HTERT RPE-1 (cell line): ENCODE results near the gene HOXB2.

Experiments
- in situ Hi-C: fragments of 300-500 bp; cut with MboI; formaldehyde crosslinking; loops from 4 replicates; pipeline ENCODE4 v1.14.3; 2020; ENCODE audit warnings: low sequenced_read_pairs

HOXB2 gene

DNA sequence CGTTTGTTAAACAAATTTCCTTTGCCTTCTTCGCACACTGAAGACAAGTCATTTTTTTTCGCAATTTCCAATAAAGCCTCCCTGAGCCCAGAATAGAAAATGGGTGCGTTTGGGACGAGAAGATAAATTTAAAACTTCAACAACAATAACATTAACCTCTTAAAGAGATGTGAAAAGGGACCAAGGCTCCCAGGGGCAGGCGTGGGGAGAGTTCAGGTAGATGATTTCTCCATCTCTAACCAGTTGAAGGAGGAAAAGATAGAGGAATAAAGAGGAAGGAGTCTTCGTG, 34.5 kb upstream of the HOXB2 start:
- in situ Hi-C loops: no loop called here

DNA sequence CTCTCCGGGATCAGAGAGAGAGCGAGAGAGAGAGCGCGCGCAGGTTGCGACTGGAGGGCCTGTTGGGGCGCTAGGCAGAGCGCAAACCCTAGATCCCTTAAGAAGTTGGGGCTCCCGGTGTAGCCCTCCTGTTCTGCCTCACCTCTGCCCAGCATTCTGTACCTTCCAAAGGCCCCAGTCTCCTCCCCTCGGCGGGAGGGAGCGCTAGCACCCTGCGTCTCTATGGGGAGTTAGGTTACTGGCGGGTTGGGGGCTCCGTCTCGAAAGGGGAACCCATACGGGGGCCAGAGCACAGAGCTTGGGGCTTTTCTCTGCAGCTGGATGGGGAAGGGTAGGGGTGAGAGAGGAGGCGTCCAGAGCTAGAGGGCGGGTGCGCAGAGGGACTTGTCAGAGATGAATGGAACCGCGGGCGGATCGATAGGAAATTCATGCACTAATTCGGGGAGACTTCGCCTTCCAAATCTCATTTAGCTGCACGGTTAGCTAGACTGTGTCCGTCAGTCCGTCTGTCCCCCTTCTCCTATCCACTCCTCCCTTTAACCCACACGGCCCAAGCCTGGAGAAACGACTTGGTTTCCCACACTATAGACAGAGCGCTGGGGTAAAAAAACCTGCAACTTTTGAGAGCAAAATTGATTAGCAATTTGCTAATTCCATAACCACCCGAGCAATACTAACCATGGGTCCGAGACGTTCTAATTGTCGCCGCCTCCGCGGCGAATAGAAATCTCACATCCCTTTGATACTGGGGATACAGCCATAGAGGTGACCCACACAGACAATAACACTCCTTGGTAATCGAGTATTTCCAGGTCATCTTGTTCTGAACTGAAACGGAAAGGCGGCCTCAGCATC, 33.9 kb upstream of the HOXB2 start:
- in situ Hi-C loops: no loop called here

DNA sequence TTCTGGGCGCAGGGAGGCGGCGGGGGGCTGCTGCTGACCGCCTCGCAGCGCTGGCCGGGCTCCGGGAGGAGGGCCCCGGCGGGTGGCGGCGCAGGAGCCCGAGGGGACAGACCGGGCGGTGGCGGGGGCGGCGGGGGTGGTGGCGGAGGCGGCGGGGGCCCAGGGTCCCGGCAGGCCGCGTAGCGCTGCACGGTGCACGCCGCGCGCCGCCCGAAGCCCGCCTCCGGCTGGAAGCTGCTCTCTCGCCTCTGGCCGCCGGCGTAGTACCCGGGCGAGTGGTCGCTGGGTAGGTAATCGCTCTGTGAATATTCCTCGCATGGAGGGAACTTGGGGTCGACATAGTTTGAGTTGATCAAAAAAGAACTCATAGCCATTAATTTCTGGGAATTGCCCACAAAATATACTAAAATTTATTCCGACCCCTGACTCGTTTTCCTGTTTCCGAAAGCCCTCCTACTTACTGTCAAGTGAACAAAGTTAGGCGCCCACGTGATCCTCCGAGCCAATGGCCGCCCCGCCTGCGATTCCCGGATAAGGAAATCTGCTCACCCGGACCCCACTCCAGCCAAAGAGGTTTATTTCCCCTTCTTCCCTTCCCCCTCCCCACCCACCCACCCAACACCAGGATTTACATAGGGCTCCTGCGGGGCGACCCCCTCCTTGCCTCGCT, 33.2 kb upstream of the HOXB2 start, which contains the start of gene HOXB4:
Gene HOXB4 (minus strand): TSS at position 405 of the 670 bp plus-strand sequence. CDS start 31 bp downstream, at position 374.
- in situ Hi-C loops: no loop called here

DNA sequence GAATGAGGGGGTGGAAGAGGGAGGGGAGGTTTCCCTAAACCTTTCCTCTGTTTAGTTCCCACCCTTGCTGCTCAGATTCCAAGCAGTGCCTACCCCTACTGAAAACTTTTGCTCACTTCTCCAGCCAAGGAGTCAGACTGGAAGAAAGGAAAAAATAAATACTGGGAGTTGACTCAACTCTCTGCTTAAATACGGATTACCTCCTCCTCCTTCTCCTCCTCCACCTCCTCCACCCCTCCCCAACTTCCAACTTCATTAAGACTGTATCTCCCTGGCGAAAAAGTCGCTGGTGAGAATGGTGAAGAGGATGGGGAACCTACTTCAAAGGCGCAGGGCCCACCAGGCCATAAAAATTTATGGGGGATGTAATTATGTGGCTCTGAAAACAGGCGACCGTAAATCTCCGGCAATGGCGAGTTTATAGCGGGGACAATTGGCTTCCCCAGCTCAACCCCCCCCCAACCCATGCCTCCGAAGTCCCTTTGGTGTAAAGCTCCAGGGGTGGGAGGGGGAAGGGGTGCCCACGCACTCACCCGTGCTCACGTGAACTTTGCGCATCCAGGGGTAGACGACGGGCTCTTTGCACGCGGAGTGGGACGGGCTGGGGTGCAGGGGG, 32.5 kb upstream of the HOXB2 start:
- in situ Hi-C loops: no loop called here

- in situ Hi-C loops: no loop called here
Observed at GRCh38 chr17:48576479-48577309, 31.8 kb upstream of the HOXB2 start.

GRCh38 chr17:48575673-48576478, 31.0 kb upstream of the HOXB2 start:
- in situ Hi-C loops: no loop called here

- in situ Hi-C loops: no loop called here
Observed at GRCh38 chr17:48575066-48575582, 30.2 kb upstream of the HOXB2 start.

- in situ Hi-C loops: no loop called here
Observed at GRCh38 chr17:48574505-48575065, 29.7 kb upstream of the HOXB2 start.

GRCh38 chr17:48571826-48572417, 27.0 kb upstream of the HOXB2 start:
- in situ Hi-C loops: no loop called here

GRCh38 chr17:48571024-48571818, 26.3 kb upstream of the HOXB2 start:
- in situ Hi-C loops: no loop called here

DNA sequence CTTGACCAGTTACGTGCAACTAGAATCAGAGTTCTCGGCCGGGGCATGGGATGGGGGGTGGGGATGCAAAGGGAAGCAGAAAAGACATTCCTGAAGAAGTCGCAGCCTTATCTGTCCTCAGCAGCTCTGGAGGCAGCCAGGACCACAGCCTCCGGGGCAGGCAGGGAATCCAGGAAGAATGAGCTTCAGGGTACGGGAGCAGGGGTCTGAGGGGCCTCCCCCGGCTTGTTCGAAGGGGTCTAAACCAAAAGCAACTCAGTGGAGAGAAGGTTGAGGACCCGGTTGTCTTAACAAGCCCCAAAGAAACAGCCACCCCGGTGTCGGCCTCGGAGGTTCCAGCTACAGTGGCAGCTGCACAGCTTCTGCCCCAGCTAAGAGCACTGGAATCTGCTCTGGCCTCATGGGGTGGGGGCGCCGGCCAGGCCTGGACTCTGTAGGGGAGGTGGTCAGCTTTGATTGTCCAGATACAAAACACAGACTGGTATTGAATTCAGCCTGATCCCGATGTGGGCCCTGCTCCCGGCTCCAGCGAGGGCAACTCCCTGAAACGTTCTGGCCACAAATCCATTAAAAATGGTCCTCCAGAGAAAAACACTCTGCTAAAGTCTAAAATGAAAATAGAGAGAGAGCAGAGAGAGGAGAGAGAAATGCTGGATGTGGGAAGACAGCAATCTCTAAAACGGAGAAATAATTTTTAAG, 25.6 kb upstream of the HOXB2 start:
- in situ Hi-C loops: no loop called here

DNA sequence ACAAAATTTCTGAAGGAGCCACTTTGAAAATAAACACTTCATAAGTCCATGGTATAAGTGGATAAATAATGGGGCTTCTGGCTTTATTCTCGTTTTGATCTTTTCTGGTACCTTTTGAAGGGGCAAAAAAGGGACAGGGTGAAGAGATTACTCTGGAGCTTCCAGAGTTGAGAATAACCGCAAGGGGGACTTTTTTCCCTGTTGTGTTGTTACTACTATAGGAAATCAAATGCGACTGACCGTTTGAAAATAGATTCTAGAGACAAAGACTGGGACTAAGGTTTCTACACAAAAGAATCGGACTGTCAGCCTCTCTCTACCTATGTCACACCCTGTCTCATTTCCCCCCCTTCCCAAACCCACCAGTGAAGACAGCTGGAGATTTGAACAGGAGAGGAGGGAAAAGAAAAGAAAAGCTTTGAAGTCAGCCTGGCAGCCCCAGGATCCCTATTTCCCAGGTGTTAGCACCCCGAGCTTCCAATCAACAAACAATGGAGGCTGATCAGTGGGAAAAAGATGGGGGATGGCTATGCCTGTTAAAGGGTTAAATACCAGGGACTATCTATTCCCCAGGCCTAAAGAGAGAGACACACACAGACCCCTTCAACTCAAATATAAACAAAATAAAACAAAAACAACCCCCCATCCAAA, 24.9 kb upstream of the HOXB2 start:
- in situ Hi-C loops: no loop called here

DNA sequence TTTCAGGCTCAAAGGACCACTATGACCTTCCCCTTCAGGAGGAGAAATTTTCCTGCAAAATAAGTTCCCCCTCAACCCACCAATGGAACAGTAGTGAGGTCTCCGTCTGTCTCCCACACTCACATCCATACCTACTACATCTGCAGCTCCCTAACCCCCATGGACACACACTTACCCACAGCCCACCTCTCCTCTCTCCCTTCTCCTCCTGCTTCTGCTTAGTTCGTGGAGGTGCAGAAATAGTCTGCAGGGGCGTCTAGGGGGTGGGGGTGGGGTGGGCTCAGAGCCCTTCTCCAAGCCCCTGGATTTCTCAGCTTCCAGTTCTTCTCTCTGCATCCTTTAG, 24.3 kb upstream of the HOXB2 start:
- in situ Hi-C loops: no loop called here

- in situ Hi-C loops: no loop called here
Observed at GRCh38 chr17:48568499-48569239, 23.8 kb upstream of the HOXB2 start.

DNA sequence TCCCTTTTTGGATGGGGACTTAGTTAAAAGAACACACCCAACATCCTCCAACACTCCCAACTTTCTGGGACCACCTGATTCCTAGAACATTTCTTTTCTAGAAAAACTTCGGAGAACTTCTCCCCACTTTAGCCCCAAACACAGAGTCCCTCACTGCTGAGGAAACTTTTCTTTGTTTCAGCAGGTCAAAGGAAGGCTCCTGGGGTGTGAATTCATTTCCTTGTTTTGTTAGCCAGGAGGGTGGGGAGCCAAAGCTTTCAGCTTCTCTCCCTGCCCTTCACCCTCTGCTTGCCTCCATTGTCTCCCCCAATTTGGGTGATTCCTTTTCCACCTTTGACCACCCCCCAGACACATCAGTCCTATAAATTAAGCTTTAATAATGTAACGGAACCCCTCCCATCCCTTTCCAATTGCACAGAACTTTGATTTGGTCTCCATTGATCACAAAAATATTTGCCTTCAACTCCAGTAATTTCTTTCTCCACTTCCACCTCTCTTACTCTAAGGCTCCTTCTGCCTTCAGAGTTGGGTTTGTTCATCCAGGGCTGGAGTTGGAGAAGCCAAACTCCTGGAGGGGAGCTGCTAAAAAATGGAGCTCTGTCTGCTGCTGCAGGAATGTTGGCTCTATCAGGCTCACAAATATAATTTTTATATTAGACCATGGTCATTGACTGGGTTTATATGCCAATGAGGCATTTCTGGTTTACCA, 22.9 kb upstream of the HOXB2 start:
- in situ Hi-C loops: no loop called here

GRCh38 chr17:48567209-48567608, 22.3 kb upstream of the HOXB2 start:
- in situ Hi-C loops: no loop called here
